COLO668 (cell line): ENCODE results near the gene ADD1.
"Not testable (repeated sequence)": the region's sequence is repeated elsewhere in the genome, so short reads cannot be mapped to it uniquely, and the experiment has no call there.

Source experiments
- DNase-seq: peaks from one replicate; lab custom pipeline; 2025; ENCODE audit not compliant: unreplicated experiment; lab: John Stamatoyannopoulos, UW

ADD1 gene

DNA sequence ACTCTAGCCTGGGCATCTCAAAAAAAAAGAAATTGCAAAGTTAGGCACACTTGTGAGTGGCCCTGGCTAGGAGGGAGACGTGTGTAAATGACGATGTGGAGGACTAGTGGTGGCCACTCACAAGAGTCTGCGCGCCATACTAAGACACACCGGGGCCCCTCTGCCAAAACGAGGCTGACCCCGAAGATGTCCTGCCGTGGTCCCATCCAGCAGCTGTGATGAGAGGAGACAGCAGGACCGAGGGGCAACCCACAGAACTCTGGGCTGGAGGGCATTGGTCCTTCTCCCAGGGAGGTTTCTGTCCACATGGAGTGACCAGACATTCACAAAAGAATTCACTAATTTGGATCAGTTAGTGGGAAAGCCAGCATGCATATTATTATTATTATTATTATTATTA, 72.1 kb downstream of the ADD1 start:
- DNase-seq = no peak

DNA sequence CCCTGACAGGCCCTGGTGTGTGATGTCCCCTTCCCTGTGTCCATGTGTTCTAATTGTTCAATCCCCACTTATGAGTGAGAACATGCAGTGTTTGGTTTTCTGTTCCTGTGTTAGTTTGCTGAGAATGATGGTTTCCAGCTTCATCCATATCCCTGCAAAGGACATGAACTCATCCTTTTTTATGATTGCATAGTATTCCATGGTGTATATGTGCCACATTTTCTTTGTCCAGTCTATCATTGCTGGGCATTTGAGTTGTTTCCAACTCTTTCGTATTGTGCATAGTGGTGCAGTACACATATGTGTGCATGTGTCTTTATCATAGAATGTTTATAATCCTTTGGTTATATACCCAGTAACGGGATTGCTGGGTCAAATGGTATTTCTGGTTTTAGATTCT, 73.1 kb downstream of the ADD1 start:
- not testable (repeated sequence) for DNase-seq

DNA sequence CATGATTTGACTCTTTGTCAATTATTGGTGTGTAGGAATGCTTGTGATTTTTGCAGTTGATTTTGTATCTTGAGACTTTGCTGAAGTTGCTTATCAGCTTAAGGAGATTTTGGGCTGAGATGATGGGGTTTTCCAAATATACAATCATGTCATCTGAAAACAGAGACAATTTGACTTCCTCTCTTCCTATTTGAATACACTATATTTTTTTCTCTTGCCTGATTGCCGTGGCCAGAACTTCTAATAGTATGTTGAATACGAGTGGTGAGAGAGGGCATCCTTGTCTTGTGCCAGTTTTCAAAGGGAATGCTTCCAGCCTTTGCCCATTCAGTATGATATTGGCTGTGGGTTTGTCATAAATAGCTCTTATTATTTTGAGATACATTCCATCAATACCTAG, 74.7 kb downstream of the ADD1 start:
- DNase-seq = not testable (repeated sequence)

DNA sequence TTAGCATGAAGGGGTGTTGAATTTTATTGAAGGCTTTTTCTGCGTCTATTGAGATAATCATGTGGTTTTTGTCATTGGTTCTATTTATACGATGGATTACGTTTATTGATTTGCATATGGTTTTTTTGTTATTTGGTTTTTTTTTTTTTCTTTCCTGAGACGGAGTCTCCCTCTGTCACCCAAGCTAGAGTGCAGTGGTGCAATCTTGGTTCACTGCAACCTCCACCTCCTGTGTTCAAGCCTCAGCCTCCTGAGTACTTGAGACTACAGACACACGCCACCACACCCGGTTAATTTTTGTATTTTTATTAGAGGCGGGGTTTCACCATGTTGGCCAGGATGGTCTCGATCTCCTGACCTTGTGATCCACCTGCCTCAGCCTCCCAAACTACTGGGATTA, 75.1 kb downstream of the ADD1 start:
- DNase-seq = not testable (repeated sequence)

DNA sequence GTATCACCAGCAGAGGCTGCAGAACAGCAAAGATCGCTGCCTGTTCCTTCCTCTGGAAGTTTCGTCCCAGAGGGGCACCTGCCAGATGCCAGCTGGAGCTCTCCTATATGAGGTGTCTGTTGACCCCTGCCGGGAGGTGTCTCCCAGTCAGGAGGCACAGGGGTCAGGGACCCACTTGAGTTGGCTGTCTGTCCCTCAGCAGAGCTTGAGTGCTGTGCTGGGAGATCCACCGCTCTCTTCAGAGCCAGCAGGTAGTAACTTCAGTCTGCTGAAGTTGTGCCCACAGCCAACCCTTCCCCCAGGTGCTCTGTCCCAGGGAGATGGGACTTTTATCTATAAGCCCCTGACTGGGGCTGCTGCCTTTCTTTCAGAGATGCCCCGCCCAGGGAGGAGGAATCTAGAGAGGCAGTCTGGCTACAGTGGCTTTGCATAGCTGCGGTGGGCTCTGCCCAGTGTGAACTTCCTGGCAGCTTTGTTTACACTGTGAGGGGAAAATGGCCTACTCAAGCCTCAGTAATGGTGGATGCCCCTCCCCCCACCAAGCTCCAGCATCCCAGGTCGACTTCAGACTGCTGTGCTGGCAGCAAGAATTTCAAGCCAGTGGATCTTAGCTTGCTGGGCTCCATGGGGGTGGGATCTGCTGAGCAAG, 78.9 kb downstream of the ADD1 start:
- DNase-seq = peak; percentile 69

DNA sequence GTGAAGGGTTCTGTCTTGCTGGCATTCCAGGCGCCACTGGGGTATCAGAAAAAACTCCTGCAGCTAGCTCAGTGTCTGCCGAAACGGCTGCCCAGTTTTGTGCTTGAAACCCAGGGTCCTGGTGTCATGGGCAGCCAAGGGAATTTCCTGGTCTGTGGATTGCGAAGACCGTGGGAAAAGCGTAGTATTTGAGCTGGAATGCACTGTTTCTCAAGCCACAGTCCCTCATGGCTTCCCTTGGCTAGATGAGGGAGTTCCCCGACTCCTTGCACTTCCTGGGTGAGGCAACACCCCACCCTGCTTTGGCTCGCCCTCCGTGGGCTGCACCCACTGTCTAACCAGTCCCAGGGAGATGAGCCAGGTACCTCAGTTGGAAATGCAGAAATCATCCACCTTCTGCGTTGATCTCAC, 79.5 kb downstream of the ADD1 start:
- no peak for DNase-seq

DNA sequence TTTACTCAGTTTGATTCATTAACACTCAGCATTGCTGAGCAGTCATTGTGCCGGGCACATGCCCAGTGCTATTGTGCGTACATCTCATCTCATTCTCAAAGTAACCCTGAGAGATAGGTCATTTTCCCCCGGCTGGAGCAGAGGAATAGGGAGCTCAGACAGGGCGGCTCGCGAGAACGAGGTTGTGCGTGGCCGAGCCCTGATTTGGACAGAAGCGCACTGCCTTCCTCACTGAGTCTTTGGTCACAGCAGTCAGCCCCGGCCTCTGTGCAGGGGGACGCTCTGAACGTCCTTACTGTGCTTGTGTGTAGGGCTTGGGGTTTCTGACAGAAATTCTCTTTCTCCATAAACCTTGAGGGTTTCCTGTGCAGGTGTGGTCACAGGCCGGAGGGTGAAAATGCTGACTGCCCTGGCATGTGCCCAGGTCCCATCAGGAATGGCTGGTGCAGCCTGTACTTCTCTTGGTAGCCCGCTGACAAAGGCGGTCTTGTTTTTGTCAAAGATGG, 80.1 kb downstream of the ADD1 start:
- DNase-seq = no peak

DNA sequence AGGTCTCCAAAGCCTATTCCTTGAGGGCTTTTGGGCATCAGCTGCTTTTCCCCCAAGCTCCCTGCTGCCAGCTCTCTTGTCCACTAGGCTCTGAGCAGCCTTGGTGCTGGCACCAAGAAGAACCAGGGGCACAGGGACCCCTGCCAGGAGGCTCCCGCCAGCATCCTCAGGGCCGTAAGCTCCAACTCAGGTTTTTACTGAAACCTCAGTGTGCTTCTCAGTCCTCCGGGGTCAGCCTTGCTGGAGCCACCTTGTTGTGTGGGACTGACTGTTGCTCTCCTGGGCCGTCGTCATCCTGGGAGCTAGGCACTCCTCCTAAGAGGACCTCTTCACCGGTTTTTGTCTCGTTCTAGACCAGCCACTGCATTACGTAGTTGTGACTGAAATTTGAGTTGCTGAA, 80.6 kb downstream of the ADD1 start:
- no peak for DNase-seq

DNA sequence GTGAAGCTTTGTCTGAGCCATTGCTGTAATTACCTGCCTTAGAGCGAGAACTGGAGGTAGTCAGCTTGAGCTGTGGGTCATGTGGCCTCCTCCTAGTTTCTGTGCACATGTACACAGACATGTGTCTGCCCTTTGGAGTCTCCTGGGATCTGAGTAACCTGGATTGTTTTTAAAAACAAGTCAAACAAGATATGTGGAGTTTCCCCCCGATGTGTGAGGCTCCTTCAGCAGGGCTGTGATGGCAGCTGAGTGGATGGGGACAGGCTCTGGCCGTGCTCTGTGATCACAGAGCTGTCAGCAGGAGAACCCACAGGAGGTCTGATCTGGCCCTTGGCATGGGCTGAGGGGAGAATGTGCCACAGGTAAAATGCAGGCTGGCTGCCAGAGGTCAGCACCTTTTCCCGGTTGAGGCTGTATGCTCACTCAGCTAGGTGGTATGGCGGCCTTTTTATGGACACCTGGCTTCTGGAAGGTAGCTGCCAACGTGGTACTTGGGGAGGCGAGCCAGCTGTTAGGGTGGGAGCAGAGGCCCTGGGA, 81.2 kb downstream of the ADD1 start:
- DNase-seq = no peak

DNA sequence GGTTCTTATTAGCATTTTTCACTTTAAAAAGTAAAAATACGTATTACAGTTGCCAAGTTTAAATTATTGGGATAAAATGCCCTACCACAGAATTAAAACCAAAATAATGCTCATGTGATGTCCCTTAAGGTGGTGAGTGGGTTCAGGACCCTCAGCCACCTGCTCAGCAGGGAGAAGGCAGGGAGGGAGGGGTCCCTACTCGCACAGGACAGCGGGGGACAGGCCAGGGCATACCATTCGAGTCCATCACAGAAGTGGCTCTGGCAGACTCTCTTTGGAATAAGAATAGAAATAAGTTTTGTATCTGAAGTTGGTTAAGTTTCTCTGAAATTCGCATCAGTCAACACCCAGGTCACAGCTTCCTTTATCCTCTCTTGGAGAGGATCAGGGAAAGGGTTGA, 81.9 kb downstream of the ADD1 start:
- DNase-seq = no peak

DNA sequence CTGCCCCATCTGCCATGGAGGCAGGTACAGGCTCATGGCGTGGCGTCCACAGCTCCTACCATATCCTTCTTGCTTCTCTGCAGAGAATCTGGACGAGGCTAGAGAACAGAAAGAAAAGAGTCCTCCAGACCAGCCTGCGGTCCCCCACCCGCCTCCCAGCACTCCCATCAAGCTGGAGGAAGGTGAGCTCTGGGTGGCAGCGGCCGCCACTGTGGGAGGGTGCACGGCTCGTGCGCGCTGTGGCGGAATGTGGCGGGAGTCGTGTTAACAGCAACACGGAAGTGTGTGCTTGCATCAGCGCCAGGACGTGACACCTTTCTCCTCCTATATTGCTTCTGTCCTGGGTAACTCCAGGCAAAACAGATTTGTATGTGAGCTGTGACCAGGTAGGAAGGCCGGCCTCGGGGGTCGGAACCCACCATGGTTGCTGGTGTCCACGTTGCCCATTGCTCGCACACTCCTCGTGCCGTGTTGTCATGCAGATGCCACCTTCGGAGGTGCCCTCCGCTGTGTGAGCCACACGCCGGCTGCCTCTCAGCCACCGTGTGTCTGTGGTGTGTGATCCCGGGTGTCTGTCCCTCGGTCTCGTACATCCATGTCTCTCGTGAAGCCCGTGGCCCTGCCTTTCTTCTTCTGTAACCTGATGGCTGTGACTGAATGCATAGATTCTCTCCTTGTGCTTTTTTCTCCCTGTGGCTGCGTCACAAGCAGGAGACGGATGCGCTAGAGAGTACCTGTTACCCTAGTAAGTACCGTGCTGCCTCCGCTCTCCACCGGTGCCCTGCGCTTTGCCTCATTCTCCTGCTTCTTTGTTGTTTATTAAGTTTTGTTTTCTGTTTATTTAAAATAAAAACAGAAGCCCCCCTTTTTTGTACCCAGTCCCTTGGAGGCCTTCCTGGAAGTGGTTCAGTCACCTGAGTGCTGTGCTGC, 82.6 kb downstream of the ADD1 start:
- DNase-seq = no peak

DNA sequence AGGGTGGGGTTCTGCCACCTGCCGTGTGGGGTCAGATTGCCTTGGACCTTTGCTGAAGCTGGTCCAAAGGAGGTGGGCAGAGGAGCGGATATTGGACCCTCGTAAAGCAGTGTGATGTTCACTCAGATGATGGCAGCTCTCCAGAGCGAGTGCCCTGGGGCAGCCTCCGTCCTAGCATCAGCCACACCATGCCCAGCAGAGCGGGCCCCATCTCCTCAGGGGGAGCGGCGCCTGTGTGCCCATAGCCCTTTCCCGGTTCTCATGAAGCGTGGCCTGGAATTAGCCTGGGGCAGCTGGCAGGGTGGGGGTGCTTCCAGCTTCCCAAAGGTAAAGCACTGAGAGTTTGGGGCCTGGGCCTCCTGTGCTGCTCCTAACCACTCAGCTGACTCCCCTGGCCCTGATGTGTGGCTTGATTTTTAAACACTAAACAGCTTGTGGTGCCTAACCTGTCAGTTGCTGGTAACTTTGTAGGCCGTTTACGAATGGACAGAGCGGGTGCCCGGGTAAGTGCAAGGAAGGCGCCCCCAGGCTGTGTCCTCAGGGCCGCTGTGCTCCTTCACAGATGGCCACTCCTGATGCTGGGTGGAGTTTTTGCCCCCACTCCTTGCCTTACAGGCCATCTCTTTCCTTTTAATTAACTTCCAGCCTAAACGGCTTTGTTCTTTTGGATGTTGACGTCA, 83.5 kb downstream of the ADD1 start:
- DNase-seq = no peak

DNA sequence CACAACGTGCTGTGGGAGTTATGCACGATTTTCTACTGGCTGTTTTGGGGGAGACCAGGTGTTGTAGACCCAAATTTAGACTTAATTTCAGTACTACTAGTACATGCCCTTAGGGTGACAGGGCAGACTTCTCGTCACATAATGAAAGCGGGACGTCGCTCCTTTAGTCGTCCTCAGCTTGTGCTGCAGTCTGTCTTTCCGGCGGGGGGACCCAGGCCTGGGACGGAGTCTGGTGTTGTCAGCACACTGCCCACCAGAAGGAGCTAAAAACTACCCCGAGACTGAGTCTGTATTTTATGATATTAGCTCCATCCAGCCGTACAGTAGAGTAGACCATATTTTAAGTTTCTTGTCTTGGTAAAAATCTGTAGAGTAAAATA, 84.0 kb downstream of the ADD1 start:
- no peak for DNase-seq

DNA sequence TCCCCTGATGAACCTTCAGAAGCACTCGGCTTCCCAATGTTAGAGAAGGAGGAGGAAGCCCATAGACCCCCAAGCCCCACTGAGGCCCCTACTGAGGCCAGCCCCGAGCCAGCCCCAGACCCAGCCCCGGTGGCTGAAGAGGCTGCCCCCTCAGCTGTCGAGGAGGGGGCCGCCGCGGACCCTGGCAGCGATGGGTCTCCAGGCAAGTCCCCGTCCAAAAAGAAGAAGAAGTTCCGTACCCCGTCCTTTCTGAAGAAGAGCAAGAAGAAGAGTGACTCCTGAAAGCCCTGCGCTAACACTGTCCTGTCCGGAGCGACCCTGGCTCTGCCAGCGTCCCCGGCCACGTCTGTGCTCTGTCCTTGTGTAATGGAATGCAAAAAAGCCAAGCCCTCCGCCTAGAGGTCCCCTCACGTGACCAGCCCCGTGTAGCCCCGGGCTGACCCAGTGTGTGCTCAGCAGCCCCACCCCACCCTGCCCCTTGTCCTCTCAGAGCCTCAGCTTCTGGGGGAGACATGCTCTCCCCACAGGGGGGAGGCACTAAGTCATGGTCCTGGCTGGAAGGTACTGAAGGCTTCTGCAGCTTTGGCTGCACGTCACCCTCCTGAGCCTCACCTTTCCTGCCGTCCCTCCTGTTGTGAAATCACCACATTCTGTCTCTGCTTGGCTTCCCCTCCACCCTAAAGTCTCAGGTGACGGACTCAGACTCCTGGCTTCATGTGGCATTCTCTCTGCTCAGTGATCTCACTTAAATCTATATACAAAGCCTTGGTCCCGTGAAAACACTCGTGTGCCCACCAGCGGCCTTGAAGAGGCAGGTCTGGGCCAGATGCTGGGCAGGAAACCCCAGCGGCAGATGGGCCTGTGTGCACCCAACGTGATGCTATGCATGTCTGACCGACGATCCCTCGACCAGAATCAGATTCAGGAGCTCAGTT, 84.9 kb downstream of the ADD1 start:
- DNase-seq = no peak

DNA sequence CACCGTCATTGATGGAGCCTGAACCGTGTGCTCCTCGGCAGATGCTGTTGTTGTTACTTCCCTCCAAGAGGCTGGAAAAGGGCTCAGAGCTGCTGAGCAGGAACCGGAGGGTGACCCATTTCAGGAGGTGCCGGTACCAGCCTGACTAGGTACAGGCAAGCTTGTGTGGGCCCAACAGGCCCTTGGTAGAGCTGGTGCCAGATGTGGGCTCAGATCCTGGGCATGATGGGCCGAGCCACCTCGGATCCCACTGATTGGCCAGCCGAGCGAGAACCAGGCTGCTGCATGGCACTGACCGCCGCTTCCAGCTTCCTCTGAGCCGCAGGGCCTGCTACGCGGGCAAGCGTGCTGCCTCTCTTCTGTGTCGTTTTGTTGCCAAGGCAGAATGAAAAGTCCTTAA, 85.8 kb downstream of the ADD1 start:
- DNase-seq = no peak

DNA sequence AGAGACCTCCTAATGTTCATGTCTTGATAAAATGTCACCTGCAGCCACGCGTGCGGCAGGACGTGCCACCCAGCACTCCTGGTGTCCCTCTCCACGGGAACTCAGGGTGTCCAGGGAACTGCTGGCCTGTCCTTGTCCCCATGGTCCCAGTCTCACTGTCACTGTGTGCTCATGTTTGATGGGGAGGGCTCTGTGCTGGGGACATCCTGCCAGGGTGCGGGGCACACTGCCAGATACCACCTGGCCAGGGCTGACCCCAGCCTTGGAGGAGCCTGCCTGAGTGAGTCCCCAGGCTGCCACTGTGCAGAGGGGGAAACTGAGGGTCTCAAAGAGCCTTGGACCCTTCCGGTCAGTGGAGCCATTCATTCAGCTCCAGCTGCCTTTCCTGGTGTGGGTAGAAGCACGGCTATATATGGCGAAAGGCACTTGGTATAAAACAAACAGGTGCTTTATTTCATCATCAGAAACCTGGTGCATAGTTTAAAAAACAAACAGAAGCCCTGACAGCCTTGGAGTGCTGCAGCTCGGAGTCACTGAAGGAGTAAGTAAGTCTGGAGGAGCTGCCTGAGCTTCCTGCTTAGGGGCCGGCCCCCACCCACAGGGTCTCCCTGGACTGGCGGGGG, 86.6 kb downstream of the ADD1 start:
- DNase-seq = peak; percentile 45

DNA sequence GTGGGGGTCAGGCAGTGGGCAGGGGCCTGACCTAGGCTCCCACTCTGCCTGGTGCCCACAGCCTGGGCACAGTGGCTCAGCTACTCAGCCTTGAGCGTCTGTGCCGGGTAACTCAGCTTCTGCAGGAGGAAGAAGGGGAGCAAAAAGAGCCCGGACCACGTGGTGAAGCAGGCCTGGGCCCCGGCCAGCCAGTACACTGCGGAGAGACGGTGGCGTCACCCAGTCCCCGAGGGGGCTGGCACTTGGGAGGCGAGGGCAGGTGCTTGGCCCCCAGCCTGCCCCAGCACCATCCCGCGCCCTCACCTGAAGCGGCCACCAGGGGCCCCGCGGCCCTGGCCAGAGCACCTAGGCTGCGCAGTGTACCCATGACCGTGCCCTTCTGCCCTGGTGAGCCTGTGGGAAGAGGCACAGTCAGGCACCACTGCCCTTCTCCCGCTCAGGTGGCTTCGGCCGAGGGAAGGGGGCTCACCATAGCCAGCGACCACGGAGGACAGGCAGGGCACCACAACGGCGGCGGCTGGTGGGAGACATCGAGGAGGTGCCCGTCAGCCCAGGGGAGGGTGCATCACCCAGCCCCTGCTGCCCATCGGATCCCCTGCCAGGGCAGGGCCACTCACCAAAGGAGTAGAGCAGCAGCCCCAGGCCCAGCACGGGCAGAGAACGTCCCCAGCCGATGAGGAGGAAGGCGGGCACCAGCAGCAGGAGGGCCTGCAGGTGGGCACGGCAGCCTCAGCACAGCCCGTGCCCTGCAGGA, 87.3 kb downstream of the ADD1 start:
- peak; percentile 89 for DNase-seq

DNA sequence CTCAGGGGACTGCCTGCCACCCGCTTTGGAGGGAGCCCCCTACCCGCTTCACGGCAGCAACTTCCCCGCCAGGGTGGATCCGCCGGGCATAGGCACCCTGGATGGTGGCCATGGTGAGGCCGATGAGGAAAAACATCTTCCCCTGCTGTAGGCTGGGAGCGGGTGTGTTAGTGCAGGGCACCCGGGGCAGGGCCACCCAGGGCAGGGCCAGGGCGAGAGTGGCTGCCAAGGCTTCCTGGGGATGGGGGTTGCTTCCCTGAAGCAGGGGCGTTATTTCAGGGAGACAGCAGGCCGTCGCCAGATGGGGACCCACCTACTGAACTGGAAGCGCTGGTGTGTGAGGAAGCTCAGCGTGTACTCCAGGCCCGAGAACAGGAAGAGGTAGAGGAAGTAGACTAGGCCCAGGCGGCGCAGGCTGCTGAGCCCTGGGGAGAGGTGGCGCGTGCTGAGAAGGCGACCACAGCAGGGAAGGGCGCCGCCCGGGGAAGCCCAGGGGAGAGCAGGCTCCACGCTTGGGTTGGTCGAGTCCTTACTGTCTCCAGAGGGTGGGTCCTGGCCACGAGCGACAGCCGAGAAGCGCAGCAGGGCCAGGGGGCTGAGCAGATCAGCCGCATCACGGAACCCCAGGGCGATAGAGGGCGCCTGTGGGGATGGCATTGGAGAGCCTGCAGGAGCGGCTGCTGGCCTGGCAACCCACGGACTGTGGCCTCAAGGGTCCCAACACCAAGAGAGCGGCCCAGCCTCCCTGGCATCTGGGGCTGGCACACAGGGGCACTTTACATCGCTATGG, 88.1 kb downstream of the ADD1 start:
- DNase-seq = peak; percentile 17
